Prostate gland (tissue), 2 donors: Measurements from ENCODE around the gene ITGA7.

Source experiments
- CTCF ChIP-seq, 4 experiments: fragments of 200-600 bp in 2 of 4; fragments of 450-650 bp in 2 of 4; sonication (generic) in 2 of 4; IDR thresholded peaks; 1 replicate in 3 of 4; 2 replicates in 1 of 4; pipeline ENCODE4 v1.5.1; 2016 to 2019; ENCODE audit warnings: antibody characterized with exemption in 4 of 4, mild to moderate bottlenecking in 2 of 4, moderate library complexity in 2 of 4
- POLR2A ChIP-seq: fragments of 450-650 bp; IDR thresholded peaks from one replicate; pipeline ENCODE4 v1.6.1; 2016; ENCODE audit warnings: antibody characterized with exemption, mild to moderate bottlenecking

GRCh38 chr12:55644591-55644990 lies 63.1 kb downstream of the ITGA7 start:
- TF ChIP-seq CTCF (IDR thresholded peaks at IDR 0.05) (no peak), POLR2A (no peak)
